K562 (cell line): ENCODE results near the gene STK11. TPM values are rescaled to one million over a fixed set of nuclear protein-coding genes. Genes with fewer than 3 reads are reported as not detected.
A peak's percentile ranks its signal among the peaks of the same experiment; 100 is the strongest.

ENCODE experiments used
- E2F3 ChIP-seq: fragments of 250-450 bp; sonication (Bioruptor Pico); IDR thresholded peaks from 2 replicates; pipeline ENCODE4 v1.4.0; 2020; ENCODE audit warnings: mild to moderate bottlenecking
- EP300 ChIP-seq: IDR thresholded peaks from 2 replicates; pipeline ENCODE4 v1.6.1; 2012; ENCODE audit warnings: low read length, improper control_type of control experiment
- FUS ChIP-seq: fragments of 200-400 bp; formaldehyde crosslinking; optimal IDR thresholded peaks from 2 replicates; pipeline ENCODE3; 2017; ENCODE audit warnings: low read depth, low read length
- GABPA ChIP-seq: fragments of 200-800 bp; sonication (Bioruptor generic); conservative IDR thresholded peaks from 2 replicates; pipeline ENCODE4 v1.6.1; 2016; ENCODE audit warnings: low read depth, missing genetic modification characterization, missing compliant biosample characterization
- HDAC6 ChIP-seq: IDR thresholded peaks from 2 replicates; pipeline ENCODE4 v1.6.1; 2012; ENCODE audit warnings: low read depth, mild to moderate bottlenecking, control low read depth, inconsistent platforms, low read length, moderate library complexity
- MAZ ChIP-seq, 2 experiments: fragments of 450-650 bp in 1 of 2; sonication (generic) in 1 of 2; formaldehyde crosslinking; IDR thresholded peaks in 1 of 2; conservative IDR thresholded peaks in 1 of 2; 2 replicates each; pipeline versions ENCODE4 v1.4.0 to v1.5.0; 2020; ENCODE audit warnings: mild to moderate bottlenecking in 1 of 2, missing genetic modification reagents in 1 of 2
- MBD1 ChIP-seq: fragments of 250-450 bp; sonication (Bioruptor Pico); IDR thresholded peaks from 2 replicates; pipeline ENCODE4 v1.8.0; 2022; ENCODE audit warnings: inconsistent platforms
- MED1 ChIP-seq: sonication (generic); formaldehyde crosslinking; IDR thresholded peaks from 2 replicates; pipeline ENCODE4 v1.8.1; 2023; ENCODE audit warnings: missing genetic modification reagents, borderline replicate concordance
- MTF1 ChIP-seq: fragments of 250-450 bp; sonication (Bioruptor Pico); IDR thresholded peaks from 2 replicates; pipeline ENCODE4 v1.9.0; 2021; ENCODE audit warnings: moderate library complexity, mild to moderate bottlenecking, inconsistent platforms, borderline replicate concordance
- NR0B1 ChIP-seq: fragments of 450-650 bp; IDR thresholded peaks from one replicate; pipeline ENCODE4 v1.6.1; 2018; ENCODE audit warnings: mild to moderate bottlenecking, moderate library complexity; ENCODE audit not compliant: partially characterized antibody
- RB1 ChIP-seq: fragments of 450-650 bp; IDR thresholded peaks from 2 replicates; pipeline ENCODE4 v1.6.1; 2017; ENCODE audit warnings: low read depth, mild to moderate bottlenecking
- TEAD4 ChIP-seq, 2 experiments: sonication (generic) in 1 of 2; formaldehyde crosslinking in 1 of 2; IDR thresholded peaks; 2 replicates each; pipeline versions ENCODE4 v1.6.1 to v1.8.0; 2012 to 2022; ENCODE audit warnings: borderline replicate concordance in 1 of 2, inconsistent platforms in 1 of 2, low read length in 1 of 2, mild to moderate bottlenecking in 1 of 2, missing genetic modification reagents in 1 of 2
- ZBTB17 ChIP-seq: fragments of 450-650 bp; formaldehyde crosslinking; IDR thresholded peaks from 2 replicates; pipeline ENCODE4 v1.4.0; 2020; ENCODE audit warnings: mild to moderate bottlenecking
- ZNF124 ChIP-seq: sonication (generic); formaldehyde crosslinking; IDR thresholded peaks from 2 replicates; pipeline ENCODE4 v1.8.1; 2022; ENCODE audit warnings: missing genetic modification reagents
- ZNF384 ChIP-seq: IDR thresholded peaks from 2 replicates; pipeline ENCODE4 v1.6.1; 2012; ENCODE audit warnings: low read depth, low read length, improper control_type of control experiment
- ZNF398 ChIP-seq: fragments of 250-450 bp; sonication (Bioruptor Pico); IDR thresholded peaks from 2 replicates; pipeline ENCODE4 v1.8.0; 2021; ENCODE audit warnings: moderate library complexity, mild to moderate bottlenecking, inconsistent platforms
- polyA plus RNA-seq, 8 experiments: library from polyadenylated mRNA; depleted of rRNA in 4 of 8; stranded (reverse) in 5 of 8; unstranded in 3 of 8; fragments of >200 nt; fragmentation: Nextera tagmentation in 2 of 8; fragmentation: Illumina TruSeq in 1 of 8; extraction: Ambion mirVana in 2 of 8; extraction: Trizol in 1 of 8; gene quantifications; 2 replicates each; pipeline versions ENCODE4 v1.2.1 to v1.2.3, GENCODE V29; 2011 to 2014; ENCODE audit warnings: inconsistent platforms in 1 of 8, missing spikeins in 1 of 8
- total RNA-seq, 7 experiments: library from RNA; depleted of rRNA in 6 of 7; stranded (reverse); fragments of >200 nt in 6 of 7; fragmentation: Illumina TruSeq in 2 of 7; extraction: Trizol in 2 of 7; gene quantifications; 2 replicates each; pipeline versions ENCODE4 v1.2.1 to v1.2.3, GENCODE V29; 2011 to 2021; ENCODE audit warnings: low replicate concordance in 1 of 7

The STK11 gene
- total and polyA plus RNA-seq, 9 of the 15 experiments (the other 6 are each of a cell fraction or from before 2014, with no cell fraction given) = 0.15 to 96.5 (median 31.7) TPM

GRCh38 chr19:1239796-1240737, 34.5 kb downstream of the STK11 start (continued):
- TF ChIP-seq MAZ (CRISPR knock-in tag; conservative IDR thresholded peaks at IDR 0.05 in 1 of 2, IDR thresholded peaks at IDR 0.05 in 1 of 2) (peak; percentile 71 to 99), FUS (no peak), E2F3 (peak; percentile 57; the same call in 1 of the 2 replicates), NR0B1 (no peak), ZNF124 (CRISPR knock-in tag) (no peak), TEAD4 (IDR thresholded peaks at IDR 0.05; ENCODE audit: low read length) (no peak), TEAD4 (CRISPR knock-in tag; IDR thresholded peaks at IDR 0.05; ENCODE audit: borderline replicate concordance) (no peak), RB1 (peak; percentile 98), ZNF398 (CRISPR knock-in tag) (no peak), ZNF384 (0 out of 2 replicates have a peak, but pooled peaks have one; percentile 25), GABPA (tag) (no peak; the same call in 1 of the 2 replicates), ZBTB17 (CRISPR knock-in tag) (peak; percentile 67; the same call in 1 of the 2 replicates), MBD1 (CRISPR knock-in tag) (no peak), MED1 (CRISPR knock-in tag) (no peak), EP300 (no peak), HDAC6 (no peak), MTF1 (CRISPR knock-in tag) (no peak)
